ENCODE results near the gene TBC1D14. TPM values are rescaled to one million over a fixed set of nuclear protein-coding genes. Genes with fewer than 3 reads are reported as not detected.

The TBC1D14 gene
- total and polyA plus RNA-seq, 4 donors = 12.9 to 59.7 (median 25.9) TPM

DNA sequence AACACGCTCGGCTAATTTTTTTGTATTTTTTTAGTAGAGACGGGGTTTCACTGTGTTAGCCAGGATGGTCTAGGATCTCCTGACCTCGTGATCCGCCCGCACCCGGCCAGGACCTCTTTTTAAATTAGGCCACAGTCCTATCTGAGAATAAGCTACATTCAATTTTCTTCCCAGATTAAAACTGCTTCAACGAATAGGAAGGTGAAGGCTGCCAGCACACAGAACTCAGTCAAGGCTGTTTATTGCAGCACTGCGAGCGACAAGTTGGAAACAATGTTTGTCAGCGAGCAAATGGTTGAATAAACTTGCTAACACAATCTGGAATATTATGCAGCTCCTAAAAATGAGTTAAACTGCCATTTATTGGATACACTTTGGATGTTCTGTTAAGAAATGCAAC lies 156.4 kb downstream of the TBC1D14 start:
- peaks cover 0 to 6% of the 10 kb centered on the region in 2 donors for H3K4me1 ChIP-seq (ENCODE audit: control insufficient read depth in 1 of 2, insufficient read depth in 2 of 2, low read length in 2 of 2)
- no peaks in the 10 kb centered on the region for H3K27me3 ChIP-seq (ENCODE audit: control insufficient read depth in 1 of 2, insufficient read depth in 2 of 2, low read length in 1 of 2)
- H3K27ac ChIP-seq (ENCODE audit: low read depth in 1 of 2, low read length in 2 of 2) = no peak overlapping the region
- WGBS, 2 donors = 95% methylated on average over 11 of the region's 11 CpGs
- no peaks in the 10 kb centered on the region for H3K9me3 ChIP-seq (ENCODE audit: control insufficient read depth, low read length)
- intact Hi-C loops (cut with DNase I) = no loop called here
- H3K36me3 ChIP-seq (ENCODE audit: control insufficient read depth in 1 of 2, insufficient read depth in 2 of 2, low read length in 1 of 2) = peaks cover 3 to 8% of the 10 kb centered on the region in 2 donors
- ATAC-seq (ENCODE audit: low FRiP score) = no peak
- H3K4me3 ChIP-seq (ENCODE audit: low read length in 2 of 2) = no peak overlapping the region
- no peak for DNase-seq

DNA sequence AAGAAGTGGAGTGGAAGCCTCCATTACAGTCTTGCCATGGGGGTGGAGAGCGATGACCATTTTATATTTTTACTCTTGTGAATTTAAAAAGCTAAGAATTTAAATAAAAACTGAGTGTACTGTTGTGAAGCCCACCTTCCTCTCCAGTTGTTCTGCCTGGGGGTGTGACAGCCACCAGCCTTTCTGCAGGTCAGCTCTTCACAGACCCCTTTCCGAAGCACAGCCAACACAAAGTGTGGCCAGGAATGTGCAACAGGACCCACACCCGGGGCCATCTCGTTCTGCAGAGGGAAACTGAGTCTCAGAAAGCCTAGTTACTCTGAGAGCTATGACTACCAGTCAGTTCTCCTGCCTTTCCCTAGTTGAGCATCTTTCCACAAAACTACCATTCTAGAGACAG lies 156.9 kb downstream of the TBC1D14 start:
- intact Hi-C loops (cut with DNase I) = no loop called here
- ATAC-seq (ENCODE audit: low FRiP score) (no peak), DNase-seq (no peak)
- Histone ChIP-seq H3K27me3 (ENCODE audit: control insufficient read depth in 1 of 2, insufficient read depth in 2 of 2, low read length in 1 of 2) (no peaks in the 10 kb centered on the region), H3K36me3 (ENCODE audit: control insufficient read depth in 1 of 2, insufficient read depth in 2 of 2, low read length in 1 of 2) (peaks cover 2 to 5% of the 10 kb centered on the region in 2 donors), H3K27ac (ENCODE audit: low read depth in 1 of 2, low read length in 2 of 2) (no peak overlapping the region), H3K4me1 (ENCODE audit: control insufficient read depth in 1 of 2, insufficient read depth in 2 of 2, low read length in 2 of 2) (peaks cover 0 to 6% of the 10 kb centered on the region in 2 donors), H3K9me3 (ENCODE audit: control insufficient read depth, low read length) (no peaks in the 10 kb centered on the region), H3K4me3 (ENCODE audit: low read length in 2 of 2) (peak overlapping the region in 1 of 2 donors; percentile 76)
- WGBS, 2 donors = 88 to 90% methylated on average over 4 of the region's 4 CpGs

DNA sequence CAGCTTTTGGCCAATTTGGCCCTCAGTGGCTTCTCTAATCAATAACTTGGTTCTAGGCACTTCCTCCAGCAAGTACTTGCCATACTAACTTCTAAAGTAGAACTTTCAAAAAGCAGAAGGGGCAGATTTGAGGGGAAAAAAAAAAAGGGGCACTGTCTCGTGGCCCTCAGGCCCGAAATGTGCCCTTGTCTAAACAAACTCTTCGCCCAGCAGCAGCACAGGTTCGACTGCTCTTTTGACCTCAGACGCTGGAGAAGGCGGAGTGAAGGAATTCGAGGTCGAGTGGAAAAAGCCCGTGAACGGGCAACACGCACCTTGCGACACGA lies 157.5 kb downstream of the TBC1D14 start:
- Histone ChIP-seq H3K4me1 (ENCODE audit: control insufficient read depth in 1 of 2, insufficient read depth in 2 of 2, low read length in 2 of 2) (peaks cover 0 to 6% of the 10 kb centered on the region in 2 donors), H3K27ac (ENCODE audit: low read depth in 1 of 2, low read length in 2 of 2) (peak overlapping the region in 1 of 2 donors; percentile 34), H3K36me3 (ENCODE audit: control insufficient read depth in 1 of 2, insufficient read depth in 2 of 2, low read length in 1 of 2) (no peaks in the 10 kb centered on the region), H3K27me3 (ENCODE audit: control insufficient read depth in 1 of 2, insufficient read depth in 2 of 2, low read length in 1 of 2) (no peaks in the 10 kb centered on the region), H3K4me3 (ENCODE audit: low read length in 2 of 2) (peak overlapping the region; percentile 74 to 76), H3K9me3 (ENCODE audit: control insufficient read depth, low read length) (no peaks in the 10 kb centered on the region)
- no peak for DNase-seq
- ATAC-seq (ENCODE audit: low FRiP score) = no peak
- 3% methylated on average over 13 of the region's 13 CpGs for WGBS, 2 donors
- intact Hi-C loops (cut with DNase I) = no loop called here

DNA sequence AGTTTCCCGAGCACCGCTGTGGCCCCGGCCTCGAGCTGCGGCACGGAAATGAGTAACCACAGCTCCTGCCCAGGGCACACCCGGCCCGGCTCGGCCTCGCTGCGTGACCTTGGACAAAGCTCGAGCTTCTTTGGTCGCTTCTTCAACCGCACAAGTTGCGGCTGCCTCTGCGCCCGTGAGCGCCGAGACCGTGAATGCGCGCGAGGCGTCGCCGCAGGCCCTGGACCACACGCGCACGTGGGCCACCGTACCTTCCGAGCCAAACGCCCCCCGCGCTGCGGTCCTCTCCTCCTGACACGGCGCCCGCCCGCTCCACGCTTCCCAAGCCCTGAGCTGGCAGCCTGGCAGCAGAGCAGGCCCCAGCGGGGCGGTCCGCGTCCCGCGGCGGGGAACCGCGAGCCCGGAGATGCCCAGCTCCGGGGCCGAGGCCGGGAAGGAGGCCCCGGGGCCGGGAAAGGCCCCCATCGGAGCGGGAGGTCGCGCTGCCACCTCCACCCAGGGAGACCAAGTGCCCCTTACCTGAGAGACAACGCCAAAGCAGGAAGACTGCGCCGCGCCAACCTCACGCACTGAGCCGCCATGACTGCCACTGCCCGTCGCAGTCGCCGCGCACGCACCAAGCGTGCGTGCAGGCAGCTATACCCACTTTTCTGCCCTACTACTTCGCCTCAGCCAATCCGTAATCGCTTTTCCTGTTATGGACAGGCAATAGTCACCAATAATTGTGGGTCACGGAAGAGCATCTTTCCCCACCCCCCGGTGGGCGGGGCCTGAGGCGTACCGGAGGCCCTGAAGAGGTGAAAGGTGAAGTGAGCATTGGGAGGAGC lies 158.0 kb downstream of the TBC1D14 start, which contains the start of gene GRPEL1:
Gene GRPEL1 (minus strand): TSS at position 613 of the 827 bp plus-strand sequence. CDS start 32 bp downstream, at position 581.
- H3K4me3 ChIP-seq (ENCODE audit: low read length in 2 of 2) = peak within 1 kb of the TSS; percentile 74 to 76
- intact Hi-C loops (cut with DNase I) = loop anchor here (1.0 to 2.0 kb wide), 3 partner anchors 24 to 81 kb away; partner anchors contain the start of gene TADA2B (in 2 of the 2)
- DNase-seq (peak; percentile 100), ATAC-seq (ENCODE audit: low FRiP score) (peak; percentile 99)
- peaks cover 0 to 6% of the 10 kb centered on the region in 2 donors for H3K4me1 ChIP-seq (ENCODE audit: control insufficient read depth in 1 of 2, insufficient read depth in 2 of 2, low read length in 2 of 2)
- no peaks in the 10 kb centered on the region for H3K9me3 ChIP-seq (ENCODE audit: control insufficient read depth, low read length)
- 0% methylated on average over 57 to 81 of the region's 81 CpGs for WGBS, 2 donors
- H3K36me3 ChIP-seq (ENCODE audit: control insufficient read depth in 1 of 2, insufficient read depth in 2 of 2, low read length in 1 of 2) = no peaks in the 10 kb centered on the region
- peak within 1 kb of the TSS in 1 of 2 donors; percentile 80 for H3K27ac ChIP-seq (ENCODE audit: low read depth in 1 of 2, low read length in 2 of 2)
- H3K27me3 ChIP-seq (ENCODE audit: control insufficient read depth in 1 of 2, insufficient read depth in 2 of 2, low read length in 1 of 2) = no peaks in the 10 kb centered on the region

DNA sequence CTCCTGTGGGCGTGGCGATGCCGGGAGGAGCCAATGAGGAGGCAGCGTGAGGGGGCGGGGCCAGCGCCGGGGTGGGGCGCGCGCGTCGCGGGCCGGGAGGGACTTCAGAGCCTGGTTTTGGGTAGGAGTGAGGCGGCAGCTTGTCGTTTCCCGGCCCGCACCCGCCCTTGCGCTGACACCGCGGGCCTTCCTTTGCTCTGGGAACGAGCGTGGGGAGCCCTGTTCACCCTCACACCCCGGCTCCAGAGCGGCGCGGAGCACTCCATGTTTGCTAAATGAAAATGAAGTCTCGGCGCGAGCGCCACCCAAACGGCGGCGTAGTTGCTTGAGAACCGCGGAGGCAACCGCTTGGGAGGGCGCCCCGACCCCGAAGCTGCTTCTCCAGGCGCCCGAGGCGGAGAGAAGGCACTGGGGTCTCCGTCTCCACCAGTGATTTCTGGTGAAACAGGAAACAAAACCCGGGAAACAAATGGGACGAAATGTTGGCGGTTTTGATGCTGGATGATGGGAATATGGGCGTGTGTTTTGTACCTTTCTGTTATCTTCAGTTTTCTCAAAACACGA lies 158.7 kb downstream of the TBC1D14 start:
- DNase-seq (no peak), ATAC-seq (ENCODE audit: low FRiP score) (no peak)
- H3K27me3 ChIP-seq (ENCODE audit: control insufficient read depth in 1 of 2, insufficient read depth in 2 of 2, low read length in 1 of 2) = no peaks in the 10 kb centered on the region
- WGBS, 2 donors = 0% methylated on average over 35 to 50 of the region's 50 CpGs
- H3K27ac ChIP-seq (ENCODE audit: low read depth in 1 of 2, low read length in 2 of 2) = peak overlapping the region in 1 of 2 donors; percentile 80
- H3K36me3 ChIP-seq (ENCODE audit: control insufficient read depth in 1 of 2, insufficient read depth in 2 of 2, low read length in 1 of 2) = no peaks in the 10 kb centered on the region
- intact Hi-C loops (cut with DNase I) = loop anchor here (1.0 to 2.0 kb wide), 3 partner anchors 25 to 82 kb away; partner anchors contain the start of gene TADA2B (in 2 of the 2)
- H3K4me3 ChIP-seq (ENCODE audit: low read length in 2 of 2) = peak overlapping the region; percentile 52 to 59
- H3K9me3 ChIP-seq (ENCODE audit: control insufficient read depth, low read length) = no peaks in the 10 kb centered on the region
- peaks cover 0 to 6% of the 10 kb centered on the region in 2 donors for H3K4me1 ChIP-seq (ENCODE audit: control insufficient read depth in 1 of 2, insufficient read depth in 2 of 2, low read length in 2 of 2)

DNA sequence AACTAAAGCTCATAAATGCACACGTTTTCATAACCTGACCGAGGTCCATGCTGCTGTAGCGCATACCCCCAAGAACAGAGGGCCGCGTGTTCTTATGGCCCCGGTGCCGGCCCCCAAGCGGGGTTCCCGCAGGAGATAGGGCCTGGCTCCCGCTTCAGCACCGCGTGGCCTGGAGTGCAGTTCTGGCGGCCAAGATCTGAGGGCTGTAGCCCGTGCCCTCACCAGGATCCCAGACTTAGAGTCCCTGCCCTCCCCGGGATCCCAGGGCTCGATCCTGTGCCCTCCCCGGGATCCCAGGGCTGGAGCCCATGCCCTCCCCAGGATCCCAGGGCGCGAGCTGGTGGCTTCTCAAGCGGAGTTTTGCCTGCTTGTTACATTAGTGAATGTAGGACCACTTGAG lies 159.3 kb downstream of the TBC1D14 start:
- Histone ChIP-seq H3K9me3 (ENCODE audit: control insufficient read depth, low read length) (no peaks in the 10 kb centered on the region), H3K4me1 (ENCODE audit: control insufficient read depth in 1 of 2, insufficient read depth in 2 of 2, low read length in 2 of 2) (peaks cover 0 to 6% of the 10 kb centered on the region in 2 donors), H3K27me3 (ENCODE audit: control insufficient read depth in 1 of 2, insufficient read depth in 2 of 2, low read length in 1 of 2) (no peaks in the 10 kb centered on the region), H3K4me3 (ENCODE audit: low read length in 2 of 2) (no peak overlapping the region), H3K27ac (ENCODE audit: low read depth in 1 of 2, low read length in 2 of 2) (peak overlapping the region in 1 of 2 donors; percentile 80), H3K36me3 (ENCODE audit: control insufficient read depth in 1 of 2, insufficient read depth in 2 of 2, low read length in 1 of 2) (no peaks in the 10 kb centered on the region)
- 7 to 8% methylated on average over 20 of the region's 20 CpGs for WGBS, 2 donors
- ATAC-seq (ENCODE audit: low FRiP score) = no peak
- peak in 1 of 2 donors; percentile 43 for DNase-seq
- intact Hi-C loops (cut with DNase I) = loop anchor here (1.0 to 2.0 kb wide), 3 partner anchors 26 to 82 kb away; partner anchors contain the start of gene TADA2B (in 2 of the 2)

DNA sequence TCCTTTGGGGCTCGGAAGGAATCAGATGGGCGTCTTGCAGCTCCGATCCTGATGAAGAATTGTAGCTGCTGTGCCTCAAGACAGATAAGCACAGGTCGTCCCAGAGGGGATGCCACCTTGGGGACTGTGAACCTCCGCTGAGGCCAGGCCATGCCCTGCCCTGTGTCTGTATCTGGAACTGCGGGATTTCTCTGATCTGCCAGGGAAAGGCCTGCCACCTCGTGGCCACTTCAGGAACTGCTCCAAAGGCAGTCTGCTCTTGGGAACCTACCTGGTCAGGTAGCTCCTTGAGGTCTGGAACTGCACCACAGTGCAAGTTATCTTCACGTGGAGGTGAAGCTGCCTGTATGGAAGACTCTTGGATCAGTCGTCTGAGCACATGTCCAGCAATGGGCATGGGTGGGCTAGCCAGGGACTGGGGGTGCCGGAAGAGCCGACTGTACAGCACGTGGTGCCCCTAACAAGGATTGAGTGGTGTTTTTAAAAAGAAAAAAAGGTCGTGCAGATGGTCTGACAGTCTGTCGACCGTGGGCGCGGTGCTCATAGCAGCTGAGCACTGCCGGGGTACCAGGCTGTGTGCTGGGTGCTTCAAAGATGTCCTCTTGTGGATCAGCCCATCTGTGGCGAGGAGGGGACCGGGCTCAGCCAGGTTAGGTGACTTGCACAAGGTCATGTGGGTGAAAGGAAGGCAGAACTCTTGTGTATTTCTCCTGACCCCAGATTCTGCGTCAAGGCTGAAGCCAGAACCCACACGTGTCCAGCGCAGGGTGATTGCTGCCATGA lies 161.3 kb downstream of the TBC1D14 start:
- no peak overlapping the region for H3K4me3 ChIP-seq (ENCODE audit: low read length in 2 of 2)

DNA sequence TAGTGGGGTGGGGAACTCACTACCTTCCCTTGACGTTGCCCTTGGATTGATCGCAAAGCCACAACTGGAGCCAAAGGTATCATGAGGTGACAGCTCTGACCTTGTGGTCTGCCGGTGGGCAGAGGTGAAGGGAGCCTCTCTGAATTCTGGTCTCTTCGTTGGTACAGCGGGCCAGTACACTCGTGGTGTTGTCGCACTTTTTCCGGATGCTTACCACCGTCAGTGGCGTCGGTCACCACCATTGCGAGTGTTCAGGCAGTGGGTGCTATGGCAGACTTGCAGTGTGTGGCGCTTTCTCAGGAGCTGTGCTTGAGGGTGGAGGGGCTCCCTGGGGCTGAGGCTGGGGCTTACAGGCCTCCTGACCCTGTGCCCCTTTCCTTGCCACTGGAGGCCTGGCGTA lies 163.4 kb downstream of the TBC1D14 start:
- Histone ChIP-seq H3K27ac (ENCODE audit: low read depth in 1 of 2, low read length in 2 of 2) (no peak overlapping the region), H3K27me3 (ENCODE audit: control insufficient read depth in 1 of 2, insufficient read depth in 2 of 2, low read length in 1 of 2) (no peaks in the 10 kb centered on the region), H3K36me3 (ENCODE audit: control insufficient read depth in 1 of 2, insufficient read depth in 2 of 2, low read length in 1 of 2) (no peaks in the 10 kb centered on the region), H3K4me1 (ENCODE audit: control insufficient read depth in 1 of 2, insufficient read depth in 2 of 2, low read length in 2 of 2) (no peaks in the 10 kb centered on the region), H3K9me3 (ENCODE audit: control insufficient read depth, low read length) (no peaks in the 10 kb centered on the region), H3K4me3 (ENCODE audit: low read length in 2 of 2) (no peak overlapping the region)
- ATAC-seq (ENCODE audit: low FRiP score) = no peak
- WGBS, 2 donors = 94 to 96% methylated on average over 14 of the region's 14 CpGs
- intact Hi-C loops (cut with DNase I) = loop anchor here in 1 of 2 donors (5.0 to 10.0 kb wide), 2 partner anchors 101 to 348 kb away; no protein-coding TSS in a partner anchor
- DNase-seq = no peak

More for the DNA sequence above, 161.3 kb downstream of the TBC1D14 start:
- no peaks in the 10 kb centered on the region for H3K27me3 ChIP-seq (ENCODE audit: control insufficient read depth in 1 of 2, insufficient read depth in 2 of 2, low read length in 1 of 2)
- WGBS, 2 donors = 39 to 43% methylated on average over 23 of the region's 23 CpGs
- peaks cover 0 to 6% of the 10 kb centered on the region in 2 donors for H3K4me1 ChIP-seq (ENCODE audit: control insufficient read depth in 1 of 2, insufficient read depth in 2 of 2, low read length in 2 of 2)
- no peak overlapping the region for H3K27ac ChIP-seq (ENCODE audit: low read depth in 1 of 2, low read length in 2 of 2)
- DNase-seq (peak; percentile 84 to 93), ATAC-seq (ENCODE audit: low FRiP score) (no peak)
- intact Hi-C loops (cut with DNase I) = loop anchor here (1.0 to 10.0 kb wide), 3 partner anchors 97 to 346 kb away; no protein-coding TSS in a partner anchor
- no peaks in the 10 kb centered on the region for H3K36me3 ChIP-seq (ENCODE audit: control insufficient read depth in 1 of 2, insufficient read depth in 2 of 2, low read length in 1 of 2)
- H3K9me3 ChIP-seq (ENCODE audit: control insufficient read depth, low read length) = no peaks in the 10 kb centered on the region
